ENCODE measurements around the gene ABCB10. TPM values are rescaled to one million over a fixed set of nuclear protein-coding genes. Genes with fewer than 3 reads are reported as not detected.
A peak's percentile ranks its signal among the peaks of the same experiment; 100 is the strongest.

The ABCB10 gene
- total RNA-seq, 8 experiments from 2014 or later, result 7.1 to 15.1 (median 11.1) TPM

GRCh38 chr1:229509576-229509975, 48.9 kb downstream of the ABCB10 start:
- peaks cover 13 to 16% of the 10 kb centered on the region in 2 donors for H3K4me1 ChIP-seq (replicated peaks in 1 of 2)
- no peak overlapping the region for H3K27ac ChIP-seq
- WGBS, 10 experiments, result 41 to 100% (median 93%) methylated on average over 1 to 2 of the region's 2 CpGs; no CpG with 5 or more reads in 1 of the 10 experiments
- in situ Hi-C loops (cut with MboI; ENCODE audit: low pct_unique_long_range_greater_than_20kb in 2 of 9, low sequenced_read_pairs in 9 of 9, unreplicated experiment in 9 of 9), result loop anchor here in 3 of 9 experiments (25.0 kb wide), 1 partner anchor 247 kb away; the partner anchor contains the start of gene RAB4A (in 3 of the 3)
- peak in 1 of 8 experiments; percentile 1 for ATAC-seq (replicated peaks in 6 of 8)
- no peak overlapping the region for H3K4me3 ChIP-seq

GRCh38 chr1:229508823-229509337, 49.6 kb downstream of the ABCB10 start:
- Histone ChIP-seq H3K4me3 (peak overlapping the region; percentile 93 to 99 (median 95)), H3K27ac (peak overlapping the region; percentile 91 to 94), H3K4me1 (replicated peaks in 1 of 2) (peaks cover 13 to 16% of the 10 kb centered on the region in 2 donors)
- peak in 2 of 8 experiments; percentile 2 for ATAC-seq (replicated peaks in 6 of 8)
- 65 to 100% (median 89%) methylated on average over 1 to 7 of the region's 7 CpGs; no CpG with 5 or more reads in 3 of the 10 experiments for WGBS, 10 experiments
- in situ Hi-C loops (cut with MboI; ENCODE audit: low pct_unique_long_range_greater_than_20kb in 2 of 9, low sequenced_read_pairs in 9 of 9, unreplicated experiment in 9 of 9), result loop anchor here in 3 of 9 experiments (25.0 kb wide), 1 partner anchor 247 kb away; the partner anchor contains the start of gene RAB4A (in 3 of the 3)

GRCh38 chr1:229507951-229508822, 50.3 kb downstream of the ABCB10 start, which contains the start of gene NUP133:
Gene NUP133 (minus strand): TSS chr1:229508341. CDS start chr1:229508249, 92 bp downstream.
- Histone ChIP-seq H3K4me1 (replicated peaks in 1 of 2) (peaks cover 13 to 16% of the 10 kb centered on the region in 2 donors), H3K27ac (peak within 1 kb of the TSS; percentile 91 to 94), H3K4me3 (peak within 1 kb of the TSS; percentile 93 to 99 (median 95))
- peak; percentile 90 to 98 (median 97) for ATAC-seq (replicated peaks in 6 of 8)
- in situ Hi-C loops (cut with MboI; ENCODE audit: low pct_unique_long_range_greater_than_20kb in 2 of 9, low sequenced_read_pairs in 9 of 9, unreplicated experiment in 9 of 9), result loop anchor here in 3 of 9 experiments (25.0 kb wide), 1 partner anchor 246 kb away; the partner anchor contains the start of gene RAB4A (in 3 of the 3)
- 0 to 8% (median 3%) methylated on average over 3 to 60 of the region's 65 CpGs; no CpG with 5 or more reads in 2 of the 10 experiments for WGBS, 10 experiments

- ATAC-seq (replicated peaks in 6 of 8), result no peak
- Histone ChIP-seq H3K4me3 (peak overlapping the region; percentile 93 to 99 (median 95)), H3K27ac (peak overlapping the region; percentile 91 to 94), H3K4me1 (replicated peaks in 1 of 2) (peaks cover 13 to 16% of the 10 kb centered on the region in 2 donors)
- in situ Hi-C loops (cut with MboI; ENCODE audit: low pct_unique_long_range_greater_than_20kb in 2 of 9, low sequenced_read_pairs in 9 of 9, unreplicated experiment in 9 of 9), result loop anchor here in 3 of 9 experiments (25.0 kb wide), 1 partner anchor 245 kb away; the partner anchor contains the start of gene RAB4A (in 3 of the 3)
- 0 to 50% (median 2%) methylated on average over 1 to 5 of the region's 5 CpGs for WGBS, 10 experiments
These were observed 51.0 kb downstream of the ABCB10 start for GRCh38 chr1:229507502-229507901.

- H3K4me3 ChIP-seq, result peak overlapping the region in 3 of 5 donors; percentile 93 to 99 (median 95)
- 60 to 93% (median 75%) methylated on average over 2 to 8 of the region's 8 CpGs for WGBS, 10 experiments
- peaks cover 13 to 16% of the 10 kb centered on the region in 2 donors for H3K4me1 ChIP-seq (replicated peaks in 1 of 2)
- no peak overlapping the region for H3K27ac ChIP-seq
- ATAC-seq (replicated peaks in 6 of 8), result no peak
- in situ Hi-C loops (cut with MboI; ENCODE audit: low pct_unique_long_range_greater_than_20kb in 2 of 9, low sequenced_read_pairs in 9 of 9, unreplicated experiment in 9 of 9), result loop anchor here in 3 of 9 experiments (25.0 kb wide), 1 partner anchor 244 kb away; the partner anchor contains the start of gene RAB4A (in 3 of the 3)
These were observed 51.9 kb downstream of the ABCB10 start for GRCh38 chr1:229506633-229507032.

- WGBS, 10 experiments, result 0 to 100% (median 81%) methylated on average over 1 to 2 of the region's 2 CpGs; no CpG with 5 or more reads in 1 of the 10 experiments
- in situ Hi-C loops (cut with MboI; ENCODE audit: low pct_unique_long_range_greater_than_20kb in 2 of 9, low sequenced_read_pairs in 9 of 9, unreplicated experiment in 9 of 9), result loop anchor here in 4 of 9 experiments (25.0 kb wide), 1 partner anchor 233 kb away; the partner anchor contains the start of gene RAB4A (in 4 of the 4)
- peak in 3 of 8 experiments; percentile 45 to 83 (median 76) for ATAC-seq (replicated peaks in 6 of 8)
- Histone ChIP-seq H3K4me1 (replicated peaks in 1 of 2) (no peaks in the 10 kb centered on the region), H3K4me3 (no peak overlapping the region), H3K27ac (no peak overlapping the region)
These were observed 62.7 kb downstream of the ABCB10 start for GRCh38 chr1:229495782-229496181.

GRCh38 chr1:229487181-229487580, 71.3 kb downstream of the ABCB10 start:
- no peak overlapping the region for H3K4me3 ChIP-seq
- WGBS, 10 experiments, result 90 to 100% (median 100%) methylated on average over 1 of the region's 1 CpG; no CpG with 5 or more reads in 2 of the 10 experiments
- in situ Hi-C loops (cut with MboI; ENCODE audit: low pct_unique_long_range_greater_than_20kb in 2 of 9, low sequenced_read_pairs in 9 of 9, unreplicated experiment in 9 of 9), result loop anchor here in 4 of 9 experiments (25.0 kb wide), 1 partner anchor 225 kb away; the partner anchor contains the start of gene RAB4A (in 4 of the 4)
- ATAC-seq (replicated peaks in 6 of 8), result no peak
- H3K27ac ChIP-seq, result no peak overlapping the region
- H3K4me1 ChIP-seq (replicated peaks in 1 of 2), result no peaks in the 10 kb centered on the region

GRCh38 chr1:229485318-229485717, 73.2 kb downstream of the ABCB10 start:
- no peaks in the 10 kb centered on the region for H3K4me1 ChIP-seq (replicated peaks in 1 of 2)
- 50 to 100% (median 95%) methylated on average over 1 of the region's 1 CpG for whole genome bisulfite sequencing, 10 experiments
- no peak overlapping the region for H3K4me3 ChIP-seq
- H3K27ac ChIP-seq, result no peak overlapping the region
- no peak for ATAC-seq (replicated peaks in 6 of 8)
- in situ Hi-C loops (cut with MboI; ENCODE audit: low pct_unique_long_range_greater_than_20kb in 2 of 9, low sequenced_read_pairs in 9 of 9, unreplicated experiment in 9 of 9), result loop anchor here in 4 of 9 experiments (25.0 kb wide), 1 partner anchor 223 kb away; the partner anchor contains the start of gene RAB4A (in 4 of the 4)

GRCh38 chr1:229482511-229482910, 76.0 kb downstream of the ABCB10 start:
- 70 to 100% (median 98%) methylated on average over 2 to 5 of the region's 5 CpGs; no CpG with 5 or more reads in 3 of the 10 experiments for WGBS, 10 experiments
- in situ Hi-C loops (cut with MboI; ENCODE audit: low pct_unique_long_range_greater_than_20kb in 2 of 9, low sequenced_read_pairs in 9 of 9, unreplicated experiment in 9 of 9), result loop anchor here in 4 of 9 experiments (25.0 kb wide), 1 partner anchor 220 kb away; the partner anchor contains the start of gene RAB4A (in 4 of the 4)
- Histone ChIP-seq H3K27ac (no peak overlapping the region), H3K4me3 (no peak overlapping the region), H3K4me1 (replicated peaks in 1 of 2) (no peaks in the 10 kb centered on the region)
- peak in 2 of 8 experiments; percentile 49 to 62 for ATAC-seq (replicated peaks in 6 of 8)

GRCh38 chr1:229480495-229480894, 78.0 kb downstream of the ABCB10 start:
- in situ Hi-C loops (cut with MboI; ENCODE audit: low pct_unique_long_range_greater_than_20kb in 2 of 9, low sequenced_read_pairs in 9 of 9, unreplicated experiment in 9 of 9), result loop anchor here in 4 of 9 experiments (25.0 kb wide), 1 partner anchor 218 kb away; the partner anchor contains the start of gene RAB4A (in 4 of the 4)
- no peak for ATAC-seq (replicated peaks in 6 of 8)
- H3K27ac ChIP-seq, result no peak overlapping the region
- WGBS, 10 experiments, result 73 to 100% (median 95%) methylated on average over 2 to 7 of the region's 7 CpGs; no CpG with 5 or more reads in 1 of the 10 experiments
- H3K4me3 ChIP-seq, result no peak overlapping the region
- no peaks in the 10 kb centered on the region for H3K4me1 ChIP-seq (replicated peaks in 1 of 2)

GRCh38 chr1:229479660-229480399, 78.7 kb downstream of the ABCB10 start:
- in situ Hi-C loops (cut with MboI; ENCODE audit: low pct_unique_long_range_greater_than_20kb in 2 of 9, low sequenced_read_pairs in 9 of 9, unreplicated experiment in 9 of 9), result loop anchor here in 5 of 9 experiments (10.0 to 25.0 kb wide), 2 partner anchors 215 to 218 kb away; partner anchors contain the start of gene RAB4A (in 4 of the 5)
- WGBS, 10 experiments, result 74 to 94% (median 87%) methylated on average over 3 to 10 of the region's 10 CpGs
- ATAC-seq (replicated peaks in 6 of 8), result no peak

More at GRCh38 chr1:229479660-229480399, 78.7 kb downstream of the ABCB10 start:
- Histone ChIP-seq H3K4me3 (no peak overlapping the region), H3K27ac (no peak overlapping the region), H3K4me1 (replicated peaks in 1 of 2) (no peaks in the 10 kb centered on the region)
